ENCODE data around the gene CHN2.

GRCh38 chr7:29216128-29216527 lies 21.6 kb downstream of the CHN2 start:
- TF ChIP-seq CTCF (conservative IDR thresholded peaks at IDR 0.05; ENCODE audit: low read depth, low read length) (no peak), EZH2 (IDR thresholded peaks at IDR 0.05; ENCODE audit: borderline replicate concordance, low read depth, low read length, poor library complexity, severe bottlenecking) (no peak)

Data from A673 (cell line).